ENCODE measurements around the gene UPF3A.
A peak's percentile ranks its signal among the peaks of the same experiment; 100 is the strongest.
"Not testable (repeated sequence)": the region's sequence is repeated elsewhere in the genome, so short reads cannot be mapped to it uniquely, and the experiment has no call there.

Gene UPF3A

DNA sequence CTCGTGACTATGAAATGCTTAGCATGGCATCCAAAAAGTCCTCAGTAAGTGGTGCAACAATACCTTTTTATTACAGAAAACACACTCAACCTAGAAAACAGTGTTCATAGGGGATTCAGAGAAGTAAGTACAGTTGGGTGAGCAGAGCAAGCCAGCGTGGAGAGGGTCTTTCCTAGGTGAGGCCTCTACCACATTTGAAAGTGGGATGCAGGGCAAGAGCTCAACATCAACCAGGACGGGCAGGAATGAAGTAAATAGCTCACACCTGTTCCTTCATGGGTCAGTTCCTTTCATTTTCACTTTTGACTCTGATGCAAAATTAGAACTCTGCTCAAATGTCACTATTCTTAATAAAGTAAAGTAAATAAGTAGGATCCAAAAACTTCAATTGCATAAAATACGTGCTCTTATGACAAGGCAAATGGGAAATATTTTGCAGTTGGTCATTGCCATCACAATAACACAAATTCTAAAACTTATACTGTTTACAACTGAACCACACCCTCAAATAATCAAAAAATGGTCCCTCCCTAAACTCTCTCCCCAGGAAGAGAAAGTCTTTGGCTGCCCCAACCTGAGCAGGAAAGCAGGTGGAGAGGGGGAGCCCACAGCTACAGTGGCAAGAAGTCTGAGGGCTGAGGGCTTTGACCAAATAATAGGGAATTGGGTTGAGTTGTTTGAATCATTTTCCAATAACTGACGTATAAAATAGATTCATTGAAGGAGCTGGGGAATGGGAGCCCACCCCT lies 53.1 kb downstream of the UPF3A start:
- DNase-seq (ENCODE audit: low read depth): no peak

DNA sequence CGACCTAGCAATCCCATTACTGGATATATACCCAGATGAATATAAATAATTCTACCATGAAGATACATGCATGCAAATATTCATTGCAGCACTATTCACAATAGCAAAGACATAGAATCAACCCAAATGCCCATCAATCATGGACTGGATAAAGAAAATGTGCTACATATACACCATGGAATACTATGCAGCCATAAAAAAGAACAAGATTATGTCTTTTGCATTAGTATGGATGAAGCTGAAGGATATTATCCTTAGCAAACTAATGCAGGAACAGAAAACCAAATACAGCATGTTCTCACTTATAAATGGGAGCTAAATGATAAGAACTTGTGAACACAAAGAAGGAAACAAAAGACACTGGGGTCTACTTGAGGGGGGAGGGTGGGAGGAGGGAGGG lies 55.1 kb downstream of the UPF3A start:
- not testable (repeated sequence) for DNase-seq (ENCODE audit: low read depth)

DNA sequence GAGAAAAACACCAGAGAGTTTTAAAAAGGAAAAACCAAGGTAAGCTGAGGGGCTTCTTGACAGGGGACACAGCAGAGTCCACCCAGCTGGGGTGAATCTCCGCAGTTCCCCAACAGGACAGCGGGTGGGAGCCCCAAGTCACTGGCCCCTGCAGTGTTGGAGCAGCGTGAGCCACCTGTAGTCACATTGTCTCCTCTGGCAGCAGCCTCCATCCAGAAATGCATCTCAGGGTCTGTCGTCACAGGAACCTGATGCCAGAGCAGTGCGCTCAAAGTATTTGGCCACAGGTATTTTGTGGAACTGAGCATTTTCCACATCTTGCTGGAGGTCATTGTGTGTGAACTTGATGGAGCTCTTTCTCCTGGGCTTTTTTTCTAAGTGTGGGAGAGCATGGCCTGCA lies 57.6 kb downstream of the UPF3A start:
- DNase-seq (ENCODE audit: low read depth): no peak

DNA sequence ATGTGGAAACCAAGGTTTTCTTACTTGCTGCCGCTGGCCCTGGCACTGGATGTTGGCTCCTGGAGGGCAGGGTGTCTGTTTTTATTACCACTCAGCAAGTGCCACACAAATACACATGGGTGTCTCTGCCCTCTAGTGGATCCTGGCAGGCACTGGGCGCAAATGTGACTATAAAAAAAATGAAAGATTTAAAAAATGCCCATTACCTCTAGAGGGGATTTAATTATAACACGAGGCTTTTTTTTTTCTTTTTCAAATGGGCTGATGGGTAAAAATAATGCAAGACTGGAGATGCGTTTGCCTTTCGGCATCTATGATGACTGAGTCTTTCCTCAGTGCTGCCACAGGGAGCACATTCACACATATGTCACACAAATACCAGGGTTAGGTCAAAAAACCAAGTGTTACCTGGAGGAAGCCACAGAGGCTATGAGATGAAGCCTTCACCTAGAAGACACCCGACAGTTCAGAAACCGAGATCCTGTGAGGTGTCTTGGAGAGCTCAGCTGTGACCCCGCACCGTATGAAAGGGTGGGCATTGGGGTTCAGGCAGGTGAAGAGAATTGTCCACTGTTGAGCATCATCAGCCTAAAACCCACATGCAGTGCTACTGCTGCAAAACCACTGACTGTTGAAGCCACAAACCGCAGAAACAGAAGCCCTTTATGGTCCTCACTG lies 58.6 kb downstream of the UPF3A start:
- DNase-seq (ENCODE audit: low read depth): peak; percentile 17

DNA sequence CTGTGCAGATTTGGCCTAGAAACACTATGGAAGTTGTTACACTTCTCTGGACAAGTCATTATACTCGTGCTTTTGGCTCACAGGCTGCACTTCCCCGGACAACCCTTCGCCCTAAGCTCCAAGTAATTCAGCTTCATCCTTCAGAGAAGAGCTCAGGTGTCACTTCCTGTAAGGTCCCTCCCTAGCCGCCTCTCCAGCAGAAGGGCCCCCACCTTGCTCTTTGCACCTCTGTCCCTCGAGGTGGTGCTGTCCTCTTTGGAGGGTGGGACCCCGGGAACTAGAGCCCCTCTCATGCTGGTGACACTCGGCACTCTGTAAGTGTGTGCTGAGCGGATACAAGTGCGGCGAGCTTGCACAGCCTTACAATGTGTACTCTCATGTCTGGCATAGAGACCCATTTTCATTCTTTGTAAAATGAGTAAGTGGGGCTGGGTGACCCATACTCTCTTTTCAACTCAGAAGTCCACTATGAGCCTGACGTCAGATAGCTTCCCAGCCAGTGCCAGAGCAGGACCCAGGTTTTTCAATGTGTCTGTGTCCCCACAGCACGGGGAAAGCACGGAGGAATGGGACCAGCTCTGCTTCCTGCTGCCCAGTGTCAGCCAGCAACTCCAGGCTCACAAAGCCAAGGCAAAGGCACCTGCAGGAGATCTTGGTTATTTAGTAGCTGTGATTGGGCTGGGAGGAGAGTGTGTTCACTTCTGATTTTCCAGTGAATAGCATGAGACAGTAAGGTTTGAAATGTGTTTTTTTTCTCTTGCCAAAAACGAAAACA lies 59.8 kb downstream of the UPF3A start:
- DNase-seq (ENCODE audit: low read depth): no peak

DNA sequence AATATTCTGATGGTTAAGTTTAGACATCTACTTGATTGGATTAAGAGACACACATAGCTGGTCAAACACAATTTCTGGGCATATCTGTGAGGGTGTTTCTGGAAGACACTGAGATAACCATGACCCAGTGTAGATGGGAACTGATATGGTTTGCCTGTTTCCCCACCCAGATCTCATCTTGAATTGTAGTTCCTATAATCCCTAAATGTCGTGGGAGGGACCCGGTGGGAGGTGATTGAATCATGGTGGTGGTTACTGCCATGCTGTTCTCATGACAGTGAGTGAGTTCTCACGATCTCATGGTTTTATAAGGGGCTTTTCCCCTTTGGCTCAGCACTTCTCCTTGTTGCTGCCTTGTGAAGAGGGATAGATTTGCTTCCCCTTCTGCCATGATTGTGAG lies 65.9 kb downstream of the UPF3A start:
- DNase-seq (ENCODE audit: low read depth): not testable (repeated sequence)

DNA sequence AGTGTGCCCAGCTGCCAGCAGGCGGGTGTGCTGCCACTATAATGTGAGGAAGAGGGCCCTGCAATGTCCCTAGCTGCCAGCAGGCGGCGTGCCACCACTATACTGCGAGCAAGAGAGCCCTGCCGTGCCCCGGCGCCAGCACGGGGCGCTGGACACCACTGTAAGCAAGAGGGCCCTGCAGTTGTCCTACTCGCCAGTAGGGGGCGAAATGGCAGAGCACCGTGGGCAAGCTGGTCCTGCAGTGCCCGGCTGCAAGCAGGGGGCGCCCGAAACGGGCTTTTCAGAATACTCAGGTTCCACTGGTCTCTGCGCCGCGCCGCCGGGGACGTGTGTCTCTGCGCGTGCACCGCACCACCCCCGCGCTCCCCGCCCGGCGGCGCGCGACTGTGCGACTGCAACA lies 71.4 kb downstream of the UPF3A start:
- not testable (repeated sequence) for DNase-seq (ENCODE audit: low read depth)

DNA sequence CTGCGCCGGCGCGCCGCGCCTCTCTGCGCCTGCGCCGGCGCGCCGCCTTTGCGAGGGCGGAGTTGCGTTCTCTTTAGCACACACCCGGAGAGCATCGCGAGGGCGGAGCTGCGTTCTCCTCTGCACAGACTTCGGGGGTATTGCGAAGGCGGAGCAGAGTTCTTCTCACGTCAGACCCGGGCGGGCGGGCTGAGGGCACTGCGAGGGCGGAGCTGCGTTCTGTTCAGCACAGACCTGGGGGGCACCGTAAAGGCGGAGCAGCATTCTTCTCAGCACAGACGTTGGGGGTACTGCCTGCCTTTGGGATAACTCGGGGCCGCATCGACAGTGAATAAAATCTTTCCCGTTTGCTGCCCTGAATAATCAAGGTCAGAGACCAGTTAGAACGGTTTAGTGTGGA lies 72.0 kb downstream of the UPF3A start:
- DNase-seq (ENCODE audit: low read depth): not testable (repeated sequence)
